ENCODE results near the gene SLC9A9.

Gene SLC9A9

GRCh38 chr3:143484846-143485512 lies 363.3 kb downstream of the SLC9A9 start:
- no peak for DNase-seq

DNA sequence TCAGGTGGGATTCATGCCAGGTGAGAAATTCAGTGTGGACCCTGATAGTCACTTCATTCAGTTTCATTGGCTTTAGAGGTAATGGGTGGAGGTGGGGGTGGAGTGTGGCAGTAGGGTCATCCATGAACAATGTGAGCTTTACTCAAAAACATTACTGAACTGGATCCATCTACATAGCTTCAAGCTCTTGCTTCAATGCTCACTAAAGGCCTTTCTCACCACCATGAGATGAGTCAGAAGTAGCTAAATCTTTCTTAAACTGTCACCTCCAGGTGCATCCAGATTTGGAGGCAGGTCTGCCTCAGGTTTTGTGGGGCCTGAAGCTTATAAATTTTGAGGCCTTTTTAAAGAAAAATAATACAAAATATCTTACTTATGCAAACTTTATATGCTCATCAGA lies 365.1 kb downstream of the SLC9A9 start:
- DNase-seq = no peak

DNA sequence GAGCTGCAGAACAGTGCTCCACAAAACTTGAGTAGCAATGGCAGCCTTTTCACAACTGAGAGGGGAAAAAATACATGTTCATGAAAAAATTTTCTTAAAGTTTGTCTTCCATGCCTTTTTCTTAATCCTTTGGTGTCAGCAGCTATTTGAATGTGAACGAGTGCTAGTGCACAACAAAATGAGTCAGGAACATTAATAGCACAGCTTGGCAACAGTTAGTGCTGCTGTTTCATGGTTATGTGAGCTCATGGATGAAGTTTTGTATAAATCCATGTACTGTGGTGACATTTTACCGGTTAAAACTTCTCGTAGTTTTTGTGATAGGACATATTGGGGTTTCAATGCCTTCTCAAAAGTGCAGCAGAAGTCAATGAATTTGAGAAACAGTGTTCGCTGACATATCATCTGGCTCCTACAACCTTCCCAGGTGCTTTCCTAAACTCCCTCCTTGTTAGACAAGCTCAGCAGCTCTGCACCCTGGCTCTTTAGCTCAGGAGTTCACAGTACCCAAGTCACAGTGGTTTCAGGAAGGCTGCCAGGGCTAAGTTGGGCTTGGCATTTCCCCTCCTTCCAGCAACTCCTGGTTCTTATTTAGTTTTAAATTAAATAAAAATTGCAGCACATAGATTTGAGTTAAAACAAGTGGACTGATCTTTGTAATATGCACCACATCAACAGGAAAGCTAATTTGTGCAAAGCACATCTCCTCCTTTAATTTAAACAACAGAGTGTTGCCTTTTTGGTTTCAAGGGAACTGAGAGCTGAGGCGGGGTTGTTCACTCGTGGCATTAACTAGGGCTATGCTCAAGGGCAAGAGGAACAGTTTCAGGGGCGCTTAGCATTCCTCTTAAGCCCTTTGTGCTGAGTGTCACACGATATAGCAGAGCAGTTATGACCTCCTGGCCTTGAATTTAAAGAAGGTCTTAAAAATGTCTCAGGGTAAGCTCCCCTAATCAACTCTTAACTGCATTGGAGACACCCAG lies 365.9 kb downstream of the SLC9A9 start:
- DNase-seq = no peak

- DNase-seq = no peak
Measured at GRCh38 chr3:143480344-143480743, 367.9 kb downstream of the SLC9A9 start.

DNA sequence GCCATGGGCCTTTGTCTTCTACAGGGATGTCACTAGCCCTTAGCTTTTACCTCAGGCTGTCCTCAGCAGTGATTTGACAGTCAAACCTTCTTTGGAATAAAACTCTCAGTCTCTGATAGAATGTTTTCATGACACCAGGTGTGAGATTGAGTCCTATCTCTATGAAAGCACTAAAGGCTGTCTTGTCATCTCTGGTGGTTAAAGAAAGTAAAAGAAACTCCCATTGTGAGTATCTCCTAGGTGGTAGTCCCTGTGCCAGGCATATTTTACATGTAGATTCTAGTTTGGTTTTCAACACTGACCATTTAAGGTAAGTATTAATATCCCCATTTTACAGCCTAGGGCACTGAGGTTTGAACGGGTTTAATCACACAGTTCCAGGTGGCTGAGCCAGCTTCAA lies 368.5 kb downstream of the SLC9A9 start:
- DNase-seq = no peak

GRCh38 chr3:143478115-143478693 lies 370.1 kb downstream of the SLC9A9 start:
- no peak for DNase-seq

DNA sequence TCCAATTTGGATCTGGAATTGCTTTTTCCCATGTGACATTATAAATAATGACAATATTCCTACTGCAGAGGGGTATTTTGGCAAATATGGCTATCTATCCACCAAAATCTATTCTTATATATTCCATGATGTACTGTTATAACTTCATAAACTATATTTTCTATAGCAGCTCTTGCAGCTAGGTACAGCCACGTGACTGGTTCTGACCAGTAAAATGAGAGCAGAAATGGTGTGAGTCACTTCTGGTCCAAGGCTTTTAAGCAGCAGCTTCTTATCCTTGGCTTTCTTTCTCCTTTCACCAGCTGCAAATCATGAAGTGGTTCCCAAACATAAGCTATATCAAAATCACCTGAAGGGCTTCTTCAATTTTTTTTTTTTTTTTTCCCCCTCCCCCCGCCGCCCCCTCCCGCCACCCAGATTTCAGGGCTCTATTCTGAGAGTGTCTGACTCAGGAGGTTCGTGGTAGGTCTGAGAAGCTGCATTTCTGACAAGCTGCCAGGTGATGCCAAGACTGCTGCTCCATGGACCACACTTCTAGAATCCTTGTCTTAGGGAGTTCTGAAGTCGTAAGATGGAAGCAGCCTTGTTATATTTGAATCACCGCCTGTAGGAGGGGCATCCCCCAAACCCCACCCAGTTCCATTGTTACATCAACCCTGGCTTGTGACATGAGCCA lies 371.2 kb downstream of the SLC9A9 start:
- no peak for DNase-seq

GRCh38 chr3:143475981-143476380 lies 372.3 kb downstream of the SLC9A9 start:
- no peak for DNase-seq

DNA sequence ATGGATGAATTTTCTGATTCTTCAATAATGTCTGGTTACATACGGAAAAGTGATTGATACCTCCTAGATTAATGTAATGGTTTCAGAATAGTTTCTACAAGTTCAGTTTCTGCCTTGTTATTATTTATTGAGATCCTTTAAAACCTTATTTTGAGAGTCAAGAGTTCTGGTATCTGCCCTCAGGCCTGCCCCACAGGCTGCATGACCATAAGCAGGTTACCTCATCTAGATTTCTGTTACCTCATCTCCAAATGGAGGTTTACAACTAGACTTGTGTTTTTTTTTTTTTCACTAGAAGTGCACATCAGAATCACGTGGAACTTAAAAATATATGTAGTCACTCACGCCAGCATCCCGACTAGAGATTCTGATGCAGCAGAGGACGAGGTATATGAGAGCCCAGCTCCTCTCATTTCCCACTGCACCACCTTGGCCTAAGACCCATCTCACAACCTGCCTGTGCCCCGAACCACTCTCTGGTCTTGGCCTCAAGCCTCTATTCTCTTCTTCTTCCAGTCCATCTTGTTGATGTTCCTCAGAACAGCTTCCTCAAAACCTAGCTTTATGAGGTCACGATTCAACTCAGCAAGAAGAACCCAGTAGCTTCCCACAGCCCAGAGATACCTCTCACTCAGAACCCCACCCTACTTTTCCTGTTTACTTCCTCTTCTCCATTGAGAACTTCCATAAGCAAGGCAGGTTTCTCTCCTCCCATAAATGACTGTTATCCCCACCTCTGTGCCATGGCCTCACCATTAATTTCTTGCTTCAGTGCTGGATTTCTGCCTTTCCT lies 375.3 kb downstream of the SLC9A9 start:
- DNase-seq = no peak

DNA sequence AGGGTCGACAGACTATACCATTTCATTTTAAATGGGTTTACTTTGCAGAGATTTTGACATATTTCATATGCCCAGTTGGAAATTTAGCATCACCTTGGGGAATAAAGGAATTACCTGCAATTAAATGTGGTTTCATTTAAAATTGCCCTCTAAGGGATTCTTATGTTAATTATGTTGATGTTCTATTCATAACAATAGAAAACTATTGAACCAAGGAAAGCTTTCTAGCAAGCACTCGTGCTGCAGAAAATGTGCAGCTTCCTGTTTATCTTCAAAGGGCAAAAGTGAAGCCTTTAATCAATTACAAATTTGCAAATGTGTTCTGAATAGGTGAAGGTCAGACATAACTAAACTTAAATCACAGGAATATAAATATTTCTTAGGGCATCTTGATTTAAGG lies 376.6 kb downstream of the SLC9A9 start:
- DNase-seq = no peak

DNA sequence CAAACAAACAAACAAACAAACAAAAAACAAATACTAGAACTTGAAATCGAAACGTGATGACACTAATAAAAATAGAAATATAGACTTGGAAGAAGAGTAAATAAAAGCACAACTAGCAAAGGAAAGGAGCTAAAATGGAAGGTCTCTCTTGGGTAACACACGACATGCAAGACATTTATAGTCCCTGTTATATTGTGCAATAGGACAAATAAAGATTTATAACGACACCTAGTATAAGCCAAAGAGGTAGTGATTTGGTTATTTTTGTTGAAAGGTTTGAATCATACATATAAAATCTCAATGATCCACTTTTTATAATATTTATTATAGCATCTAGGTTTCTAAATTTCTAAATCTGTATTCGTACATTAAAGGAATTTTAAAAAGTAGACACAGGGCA lies 379.1 kb downstream of the SLC9A9 start:
- DNase-seq = no peak

DNA sequence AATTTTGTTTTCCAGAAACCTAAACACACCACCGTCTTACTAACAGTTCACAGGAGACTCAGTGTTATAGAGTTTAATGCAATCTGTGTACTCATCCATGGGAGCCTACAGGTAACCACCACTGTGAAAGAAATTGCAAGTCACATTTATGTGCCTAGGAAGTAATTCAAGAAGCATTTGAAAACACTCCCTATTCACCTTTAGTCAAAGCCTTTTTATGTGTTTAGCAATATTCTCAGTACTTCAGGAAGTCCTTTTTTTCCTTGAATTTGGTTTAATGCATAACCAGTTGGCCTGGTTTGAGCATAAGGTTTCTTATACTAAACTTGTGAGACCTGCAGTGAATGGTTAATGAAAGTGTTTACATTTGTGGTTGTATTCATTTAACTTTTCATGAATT lies 382.6 kb downstream of the SLC9A9 start:
- DNase-seq = no peak

- no peak for DNase-seq
Measured at GRCh38 chr3:143464850-143465249, 383.4 kb downstream of the SLC9A9 start.

DNA sequence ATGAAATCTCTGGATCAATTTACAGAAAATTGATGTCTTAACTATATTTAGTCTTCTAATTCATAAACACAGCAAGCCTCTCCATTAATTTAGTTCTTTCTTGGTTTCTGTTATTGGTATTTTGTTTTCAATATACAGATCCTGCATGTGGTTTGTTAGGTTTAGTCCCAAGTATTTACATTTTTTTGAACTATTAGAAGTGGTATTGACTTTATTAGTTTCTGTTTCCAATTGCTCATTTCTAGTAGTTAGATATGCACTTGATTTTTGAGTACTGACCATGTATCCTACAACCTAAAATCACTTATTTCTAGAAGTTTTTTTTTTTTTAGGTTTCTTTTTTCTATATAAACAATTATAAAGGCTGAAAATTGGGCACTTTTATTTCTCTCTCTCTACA lies 392.8 kb downstream of the SLC9A9 start:
- DNase-seq = no peak

DNA sequence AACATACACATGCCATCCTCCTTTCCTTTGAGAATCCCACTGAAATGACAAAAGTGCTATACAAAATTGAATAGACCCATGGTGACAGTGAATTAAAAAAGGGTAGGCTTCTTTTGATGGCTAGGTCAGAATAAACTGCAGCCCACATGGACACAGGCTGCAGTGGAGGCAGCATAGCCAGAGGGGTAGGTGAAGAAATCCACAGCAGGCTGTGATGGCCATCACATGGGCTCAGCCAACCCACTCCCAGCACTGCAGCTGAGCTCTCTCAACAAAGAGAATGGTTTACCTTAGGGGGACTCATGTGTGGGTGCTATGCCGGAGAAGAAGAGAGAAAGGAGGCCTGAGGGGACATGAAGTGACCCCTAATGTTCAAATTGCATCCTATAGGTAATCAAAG lies 397.6 kb downstream of the SLC9A9 start:
- no peak for DNase-seq

- no peak for DNase-seq
Measured at GRCh38 chr3:143447491-143447890, 400.8 kb downstream of the SLC9A9 start.

DNA sequence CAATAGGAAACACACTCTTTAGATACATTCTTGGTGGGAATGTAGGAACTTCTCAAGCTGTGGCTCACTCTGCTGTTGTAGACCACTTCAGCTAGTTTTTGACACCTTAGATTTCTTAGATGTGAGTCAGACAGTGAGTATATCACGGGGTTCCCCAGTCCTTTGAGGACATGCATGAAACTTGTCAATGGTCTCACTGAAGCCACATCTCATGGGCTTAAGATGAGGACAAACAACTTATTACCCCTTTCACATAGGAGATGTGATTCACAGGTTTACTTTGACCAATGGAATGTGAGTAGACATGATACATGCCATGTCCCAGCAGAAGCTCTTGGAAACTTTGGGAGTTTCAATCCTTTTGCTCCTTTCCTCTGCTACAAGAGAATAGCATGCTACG lies 403.1 kb downstream of the SLC9A9 start:
- DNase-seq = no peak

GRCh38 chr3:143443851-143444331 lies 404.4 kb downstream of the SLC9A9 start:
- DNase-seq = no peak

- no peak for DNase-seq
Measured at GRCh38 chr3:143442814-143443447, 405.3 kb downstream of the SLC9A9 start.

DNA sequence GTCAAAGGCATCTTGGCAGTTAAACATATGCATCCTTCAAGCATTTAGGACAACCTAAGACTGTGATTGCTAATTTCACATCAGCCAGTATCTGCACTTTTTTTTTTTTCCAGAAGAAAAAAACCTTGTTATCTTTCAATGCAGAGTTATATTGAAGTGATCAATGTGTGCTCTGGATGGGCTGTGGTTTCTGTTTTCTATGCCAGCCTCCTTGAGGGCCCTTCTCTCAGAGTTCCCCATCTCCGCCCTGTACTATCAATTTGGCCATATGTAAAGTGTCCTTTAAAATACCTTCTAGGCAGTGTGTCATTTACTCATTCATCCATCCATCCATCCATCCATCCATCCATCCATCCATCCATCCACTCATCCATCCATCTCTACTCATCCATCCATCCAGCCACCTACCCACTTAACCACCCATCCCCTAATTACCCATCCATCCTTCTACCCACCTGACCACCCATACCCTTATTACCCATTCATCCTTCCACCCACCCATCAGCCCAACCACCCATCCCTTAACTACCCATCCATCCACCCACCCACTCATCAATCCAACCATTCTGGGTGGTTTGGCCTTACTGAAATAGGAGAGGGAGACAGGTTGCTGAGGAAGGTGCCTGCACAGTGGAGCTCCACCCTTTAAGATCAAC lies 406.6 kb downstream of the SLC9A9 start:
- DNase-seq = no peak

GRCh38 chr3:143439817-143440216 lies 408.5 kb downstream of the SLC9A9 start:
- DNase-seq = no peak

Data from stimulated activated CD4-positive, alpha-beta T cell treated with anti-CD3 and anti-CD28 coated beads, Interleukin-12 subunit alpha, Interleukin-12 subunit beta, amount 100 ng/mL, for 4 hours (primary cell).